Esophagus (tissue), 2 donors: ENCODE data around the gene NPAS1. TPM values are rescaled to one million over a fixed set of nuclear protein-coding genes. Genes with fewer than 3 reads are reported as not detected.
A peak's percentile ranks its signal among the peaks of the same experiment; 100 is the strongest.

Experiments
- H3K27ac ChIP-seq, 2 donors: one replicate each; pipeline ENCODE4 v1.5.1; 2013; ENCODE audit warnings: low read depth in 2 of 2, mild to moderate bottlenecking in 2 of 2, inconsistent platforms in 1 of 2, low read length in 1 of 2, moderate library complexity in 1 of 2
- H3K27me3 ChIP-seq, 2 donors: one replicate each; pipeline ENCODE4 v1.6.1; 2013; ENCODE audit warnings: low read length in 2 of 2, control low read depth in 1 of 2, mild to moderate bottlenecking in 1 of 2; ENCODE audit not compliant: insufficient read depth in 2 of 2, control insufficient read depth in 1 of 2
- H3K36me3 ChIP-seq, 2 donors: one replicate each; pipeline ENCODE4 v1.6.1; 2013; ENCODE audit warnings: low read length in 1 of 2; ENCODE audit not compliant: control insufficient read depth in 2 of 2, insufficient read depth in 2 of 2
- H3K4me1 ChIP-seq, 2 donors: one replicate each; pipeline ENCODE4 v1.6.1; 2013; ENCODE audit warnings: low read length in 1 of 2; ENCODE audit not compliant: control insufficient read depth in 2 of 2, insufficient read depth in 2 of 2
- H3K4me3 ChIP-seq, 2 donors: one replicate each; pipeline ENCODE4 v1.5.1; 2013; ENCODE audit warnings: low read length in 2 of 2, mild to moderate bottlenecking in 2 of 2, low read depth in 1 of 2, moderate library complexity in 1 of 2
- H3K9me3 ChIP-seq, 2 donors: one replicate each; pipeline ENCODE4 v1.6.1; 2013; ENCODE audit warnings: mild to moderate bottlenecking in 2 of 2, low read depth in 1 of 2, low read length in 1 of 2, moderate library complexity in 1 of 2; ENCODE audit not compliant: control insufficient read depth in 2 of 2, insufficient read depth in 1 of 2
- WGBS, 2 donors: extraction: QIAGEN DNeasy Blood & Tissue Kit; methylation state at CpG; one replicate each; pipeline ENCODE4 v1.1.7; 2013; 5-methylcytosine and 5-hydroxymethylcytosine counted together
- polyA plus RNA-seq, 2 donors: library from polyadenylated mRNA; stranded (reverse); fragments of 200-250 nt; gene quantifications; one replicate each; pipeline ENCODE4 v1.2.3, GENCODE V29; 2013
- donor health status: healthy with polysubstance abuse.
- donor health status: Bipolar disorder and iron deficiency.

Gene NPAS1
- polyA plus RNA-seq, 2 donors: 0.56 to 1.2 TPM

DNA sequence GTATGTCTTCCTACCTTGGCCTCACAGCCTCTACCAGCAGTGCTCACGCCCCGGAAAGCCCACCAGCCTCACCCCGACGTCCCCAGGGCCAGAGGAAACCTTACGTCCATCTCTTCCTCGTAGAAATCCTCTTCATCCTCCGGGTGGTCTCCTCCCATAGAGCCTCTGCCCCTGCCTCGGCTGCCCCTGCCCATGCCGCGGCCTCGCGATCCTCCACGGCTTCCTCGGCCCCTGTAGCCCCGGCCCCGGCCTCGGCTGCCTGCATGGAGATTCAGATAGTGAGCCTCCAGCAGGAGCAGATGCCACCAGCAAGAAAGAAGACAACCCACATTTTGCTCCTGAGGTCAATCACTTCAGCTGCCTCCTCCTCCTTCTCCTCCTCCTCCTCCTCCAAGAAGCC lies 66.6 kb downstream of the NPAS1 start:
- Histone ChIP-seq H3K9me3 (no peaks in the 10 kb centered on the region), H3K27me3 (no peaks in the 10 kb centered on the region), H3K4me1 (no peaks in the 10 kb centered on the region), H3K4me3 (no peak overlapping the region), H3K27ac (no peak overlapping the region), H3K36me3 (peaks cover 18 to 56% of the 10 kb centered on the region in 2 donors)
- WGBS, 2 donors: 94 to 96% methylated on average over 17 of the region's 17 CpGs

DNA sequence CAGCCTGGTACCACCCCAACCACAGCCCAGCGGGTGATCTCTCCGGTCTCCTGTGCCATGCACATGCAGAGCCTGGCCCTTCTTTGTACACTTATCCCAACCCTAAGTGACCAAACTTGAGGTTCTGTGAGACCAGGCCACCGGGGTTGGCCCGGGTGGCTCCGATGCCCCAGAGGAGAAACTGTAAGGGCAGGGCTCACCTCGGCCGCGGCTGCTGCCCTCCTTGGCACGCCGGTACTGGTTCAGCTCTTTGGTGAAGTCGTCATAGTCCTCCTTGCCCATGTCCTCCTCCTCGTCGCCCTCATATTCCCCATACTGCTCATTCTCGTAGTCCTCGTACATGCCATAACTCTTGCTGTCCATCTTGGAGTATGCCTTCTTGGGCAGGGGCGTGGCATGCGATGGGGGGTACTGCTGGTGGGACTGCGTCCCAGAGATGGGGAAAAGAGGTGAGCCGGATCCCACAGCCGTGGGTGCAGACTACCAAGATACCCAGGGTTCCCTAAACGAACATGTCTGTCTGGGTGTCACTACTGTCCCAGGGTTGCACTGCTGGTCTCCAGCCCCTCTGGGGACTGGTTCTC lies 70.2 kb downstream of the NPAS1 start:
- peaks cover 7 to 37% of the 10 kb centered on the region in 2 donors for H3K36me3 ChIP-seq

DNA sequence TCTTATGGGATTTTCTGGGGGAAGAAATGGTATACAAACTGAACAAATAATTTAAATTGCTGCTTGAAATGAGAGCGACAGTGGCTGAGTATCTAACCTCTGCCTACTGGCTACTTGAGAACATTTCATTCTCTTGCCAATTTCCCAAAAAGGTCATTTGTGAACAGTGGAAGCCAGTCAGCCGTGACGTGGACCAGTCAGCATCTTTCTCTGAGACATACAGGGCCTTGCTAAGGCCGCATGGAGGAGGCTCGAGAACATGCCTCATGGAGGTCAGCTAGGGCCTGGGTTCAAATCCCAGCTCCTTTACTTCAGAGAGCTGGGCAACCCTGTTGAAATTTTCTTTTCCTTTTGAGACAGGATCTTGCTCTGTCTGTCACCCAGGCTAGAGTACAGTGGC lies 73.6 kb downstream of the NPAS1 start:
- Histone ChIP-seq H3K27ac (peak overlapping the region; percentile 92 to 100), H3K4me1 (peaks cover 14 to 23% of the 10 kb centered on the region in 2 donors), H3K36me3 (peaks cover 7 to 23% of the 10 kb centered on the region in 2 donors), H3K27me3 (no peaks in the 10 kb centered on the region), H3K4me3 (no peak overlapping the region), H3K9me3 (no peaks in the 10 kb centered on the region)
- 75 to 76% methylated on average over 5 of the region's 5 CpGs for WGBS, 2 donors

More for the DNA sequence above, 70.2 kb downstream of the NPAS1 start:
- Histone ChIP-seq H3K27me3 (no peaks in the 10 kb centered on the region), H3K4me3 (no peak overlapping the region), H3K9me3 (no peaks in the 10 kb centered on the region), H3K27ac (no peak overlapping the region), H3K4me1 (peaks cover 1 to 2% of the 10 kb centered on the region in 2 donors)
- 93 to 94% methylated on average over 21 of the region's 21 CpGs for WGBS, 2 donors

DNA sequence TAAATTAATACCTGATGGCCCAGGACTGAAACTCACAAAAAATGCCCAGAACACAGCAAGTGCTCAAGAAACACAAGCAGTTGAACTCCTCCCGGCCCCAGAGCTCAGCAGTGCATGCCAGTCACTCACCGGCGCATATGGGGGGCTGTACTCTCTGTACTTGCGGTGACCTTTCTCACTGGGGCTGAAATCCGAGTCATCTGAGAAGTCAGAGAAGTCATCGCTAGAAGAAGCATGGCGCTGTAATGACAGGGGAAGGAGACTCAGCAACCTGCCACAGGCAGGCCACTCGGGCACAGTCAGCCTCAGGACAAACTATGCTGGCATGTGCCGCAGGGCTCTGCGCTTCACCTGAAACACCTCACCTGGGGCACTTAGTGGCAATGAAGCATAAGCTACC lies 74.2 kb downstream of the NPAS1 start:
- Histone ChIP-seq H3K4me1 (peaks cover 14 to 25% of the 10 kb centered on the region in 2 donors), H3K27ac (peak overlapping the region; percentile 92 to 100), H3K27me3 (no peaks in the 10 kb centered on the region), H3K9me3 (no peaks in the 10 kb centered on the region), H3K36me3 (peaks cover 7 to 19% of the 10 kb centered on the region in 2 donors), H3K4me3 (no peak overlapping the region)
- WGBS, 2 donors: 76 to 84% methylated on average over 10 of the region's 10 CpGs

DNA sequence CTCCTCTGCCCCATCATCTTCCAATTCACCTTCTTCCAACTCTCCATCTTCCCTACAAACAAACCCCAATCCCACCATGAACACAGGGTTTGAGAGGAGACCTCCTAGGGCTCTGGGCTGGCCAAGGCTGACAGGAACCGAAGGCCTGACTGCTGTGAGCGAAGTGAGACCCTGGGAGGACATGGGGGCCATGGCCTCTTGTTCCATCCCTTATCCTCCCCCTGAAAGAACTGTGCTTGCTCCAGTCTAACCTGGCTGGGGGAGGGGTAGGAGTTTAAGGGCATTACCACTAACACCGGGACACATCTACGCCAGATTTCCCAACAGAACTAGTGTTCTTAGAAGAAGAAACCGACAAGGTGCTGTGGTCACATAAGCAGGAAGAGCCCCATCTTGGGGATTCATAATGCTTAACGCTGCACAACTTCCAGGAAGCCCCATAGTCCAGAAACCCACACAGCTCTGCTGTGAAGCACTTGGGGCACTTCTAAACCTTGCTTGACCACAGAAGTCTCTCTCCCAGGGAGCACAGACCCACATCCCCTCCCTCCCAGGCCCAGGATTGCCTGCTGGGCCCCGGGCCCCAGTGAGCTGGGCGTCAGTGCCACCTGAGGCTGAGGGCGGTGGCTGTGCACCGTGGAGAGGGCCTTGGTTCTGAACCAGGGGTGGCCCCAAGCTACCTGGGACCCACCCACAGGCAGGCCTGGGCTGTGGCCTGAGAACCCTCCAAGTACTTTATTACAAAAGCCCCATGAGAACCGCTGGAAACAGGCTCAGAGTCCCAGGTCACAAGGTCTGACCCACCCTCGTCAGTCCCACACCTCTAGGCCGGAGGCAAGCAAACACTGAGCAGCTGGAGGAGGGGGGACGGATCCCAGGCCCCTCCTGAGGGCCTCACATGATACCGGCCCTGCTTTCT lies 75.2 kb downstream of the NPAS1 start:
- WGBS, 2 donors: 47 to 57% methylated on average over 15 of the region's 15 CpGs
- no peak overlapping the region for H3K4me3 ChIP-seq
- H3K27ac ChIP-seq: peak overlapping the region; percentile 92 to 100
- H3K27me3 ChIP-seq: no peaks in the 10 kb centered on the region
- peaks cover 4 to 12% of the 10 kb centered on the region in 2 donors for H3K36me3 ChIP-seq
- peaks cover 14 to 25% of the 10 kb centered on the region in 2 donors for H3K4me1 ChIP-seq
- no peaks in the 10 kb centered on the region for H3K9me3 ChIP-seq

Other genes starting within 250 kb of the NPAS1 start
- 10 to 100 TPM; 40.3 to 84.4 TPM for gene SLC1A5, start 231.2 kb upstream of the NPAS1 start, polyA plus RNA-seq
- gene AP2S1, start 169.0 kb upstream of the NPAS1 start, polyA plus RNA-seq: 100 to 1,000 TPM in 1 of 2 donors, 10 to 100 TPM in 1; 71.2 to 157 TPM
- 10 to 100 TPM in 1 of 2 donors, 1 to 10 TPM in 1; 9.6 to 15.2 TPM for gene ARHGAP35, start 158.8 kb upstream of the NPAS1 start, polyA plus RNA-seq
- gene TMEM160, start 28.8 kb downstream of the NPAS1 start, polyA plus RNA-seq: 10 to 100 TPM in 1 of 2 donors, 1 to 10 TPM in 1; 6.1 to 58.0 TPM
- 10 to 100 TPM in 1 of 2 donors, 1 to 10 TPM in 1; 8.4 to 13.5 TPM for gene ZC3H4, start 93.9 kb downstream of the NPAS1 start, polyA plus RNA-seq
- gene SAE1, start 111.0 kb downstream of the NPAS1 start, polyA plus RNA-seq: 10 to 100 TPM; 17.1 to 53.4 TPM
- 1 to 10 TPM; 1.4 to 1.8 TPM for gene BBC3, start 211.4 kb downstream of the NPAS1 start, polyA plus RNA-seq
- gene CCDC9, start 236.7 kb downstream of the NPAS1 start, polyA plus RNA-seq: 10 to 100 TPM; 12.9 to 22.2 TPM